HL-60/S4 treated with retinoic acid at 250 ng/mL for 4 days and 3 days (cell line): ENCODE results near the gene MSANTD2.

Experiments used
- in situ Hi-C: fragments of 300-500 bp; cut with MboI; formaldehyde crosslinking; loops from 2 replicates; pipeline ENCODE4 v1.7.0; 2022; ENCODE audit warnings: low sequenced_read_pairs

MSANTD2 gene

DNA sequence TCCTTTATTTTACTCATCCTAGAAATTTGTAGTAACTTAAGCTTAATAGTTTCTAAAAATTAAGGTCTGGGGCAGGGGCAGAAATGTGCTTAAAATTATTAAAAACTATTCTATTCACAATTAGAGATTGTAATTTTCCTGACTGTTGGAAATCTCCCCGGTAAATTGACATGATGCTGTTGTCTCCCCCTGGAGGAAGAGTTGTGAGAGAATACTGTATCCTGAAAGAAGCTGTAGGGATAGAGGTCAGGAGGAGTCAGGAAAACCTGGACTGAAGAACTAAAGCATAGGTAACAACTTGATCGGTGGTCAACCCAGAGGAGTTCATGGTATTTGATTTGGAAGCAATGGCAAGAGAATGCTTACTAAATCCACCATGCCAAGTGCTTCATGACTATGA lies 21.9 kb downstream of the MSANTD2 start:
- in situ Hi-C loops = no loop called here

DNA sequence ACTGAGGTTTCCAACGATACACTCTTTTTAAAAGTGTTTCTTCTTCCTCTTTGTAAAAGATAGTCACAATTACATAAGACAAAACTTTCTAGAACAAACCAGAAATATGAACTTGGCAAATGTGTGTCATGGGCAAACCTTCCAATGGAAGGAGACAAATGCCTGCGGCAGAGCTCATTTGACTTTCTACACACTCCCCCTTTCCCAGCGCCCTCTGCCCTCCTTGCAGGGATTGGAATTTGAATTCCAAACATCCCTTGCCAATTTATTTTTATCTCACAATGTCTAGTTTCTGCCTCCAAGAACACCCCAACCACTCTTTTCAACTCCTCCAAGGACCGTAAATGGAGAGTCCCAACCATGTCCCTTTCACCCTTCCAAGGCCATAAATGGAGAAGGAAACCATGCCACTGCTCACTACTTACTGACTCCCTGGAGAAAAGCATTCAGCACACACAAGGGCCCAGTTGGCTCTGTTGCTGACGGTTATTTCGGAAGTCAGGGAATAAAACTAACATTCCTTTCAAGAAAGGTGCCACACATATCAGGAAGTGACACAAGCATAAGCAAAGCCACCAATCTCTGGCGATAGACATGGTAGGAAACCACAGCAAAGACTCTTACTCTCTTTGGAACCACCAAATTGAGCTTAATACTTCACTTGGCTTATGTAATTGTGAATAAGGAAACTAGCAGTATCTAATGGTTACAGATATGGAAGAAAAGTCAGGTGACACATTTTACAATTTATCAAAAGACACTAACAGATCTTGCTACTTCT lies 23.2 kb downstream of the MSANTD2 start:
- in situ Hi-C loops = no loop called here

DNA sequence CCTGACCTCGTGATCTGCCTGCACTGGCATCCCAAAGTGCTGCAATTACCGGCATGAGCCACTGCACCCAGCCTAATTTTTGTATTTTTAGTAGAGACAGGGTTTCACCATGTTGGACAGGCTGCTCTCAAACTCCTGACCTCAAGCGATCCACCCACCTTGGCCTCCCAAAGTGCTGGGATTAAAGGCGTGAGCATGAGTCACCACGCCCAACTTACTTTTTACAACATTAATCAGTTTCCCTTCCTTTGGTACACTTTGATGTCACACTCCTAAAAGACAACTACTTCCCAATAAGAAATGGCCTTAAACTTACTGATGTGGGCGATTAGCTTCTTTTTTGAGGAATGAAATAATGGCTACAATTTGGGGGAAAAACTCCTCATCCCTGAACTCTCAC lies 29.2 kb downstream of the MSANTD2 start:
- in situ Hi-C loops = loop anchor here (25.0 kb wide), 2 partner anchors 109 to 359 kb away; partner anchors contain the start of genes OR8B4, SIAE and SPA17

DNA sequence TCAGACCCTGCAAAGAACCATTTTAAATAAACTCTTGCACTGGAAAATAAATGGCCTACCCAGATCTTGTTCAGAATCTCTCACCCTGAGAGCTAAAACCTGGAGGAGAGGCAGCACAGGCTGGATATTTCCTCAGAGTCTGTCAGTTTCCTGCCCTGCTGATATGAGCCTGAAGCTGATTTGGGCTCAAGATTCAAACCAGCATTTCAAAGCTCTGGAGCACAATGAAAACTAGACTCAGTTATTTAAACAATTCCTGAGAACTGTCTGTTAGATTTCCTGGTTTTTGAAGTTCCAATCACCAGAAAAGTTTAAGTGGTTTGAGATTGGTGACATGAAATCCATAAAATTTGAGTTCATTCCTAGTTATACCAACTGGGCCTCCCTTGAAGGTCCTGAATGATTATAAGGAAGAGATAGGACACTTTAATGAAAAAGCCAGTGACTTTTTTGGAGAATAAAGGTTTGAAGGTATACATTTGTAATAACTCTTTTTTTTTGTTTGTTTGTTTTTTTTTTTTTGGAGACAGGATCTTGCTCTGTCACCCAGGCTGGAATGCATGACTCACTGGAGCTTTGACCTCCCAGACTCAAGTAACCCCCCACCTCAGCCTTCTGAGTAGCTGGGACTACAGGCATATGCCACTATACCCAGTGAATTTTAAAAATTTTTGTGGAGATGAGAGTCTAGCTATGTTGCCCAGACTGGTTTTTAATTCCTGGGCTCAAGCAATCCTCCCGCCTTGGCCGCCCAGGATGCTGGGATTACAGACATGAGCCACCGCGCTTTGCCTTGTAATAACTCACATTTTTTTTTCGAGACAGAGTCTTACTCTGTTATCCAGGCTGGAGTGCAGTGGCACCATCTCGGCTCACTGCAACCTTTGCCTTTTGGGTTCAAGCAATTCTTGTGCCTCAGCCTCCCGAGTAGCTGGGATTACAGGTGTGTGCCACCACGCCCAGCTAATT lies 30.1 kb downstream of the MSANTD2 start:
- in situ Hi-C loops = loop anchor here (25.0 kb wide), 2 partner anchors 108 to 358 kb away; partner anchors contain the start of genes OR8B4, SIAE and SPA17

DNA sequence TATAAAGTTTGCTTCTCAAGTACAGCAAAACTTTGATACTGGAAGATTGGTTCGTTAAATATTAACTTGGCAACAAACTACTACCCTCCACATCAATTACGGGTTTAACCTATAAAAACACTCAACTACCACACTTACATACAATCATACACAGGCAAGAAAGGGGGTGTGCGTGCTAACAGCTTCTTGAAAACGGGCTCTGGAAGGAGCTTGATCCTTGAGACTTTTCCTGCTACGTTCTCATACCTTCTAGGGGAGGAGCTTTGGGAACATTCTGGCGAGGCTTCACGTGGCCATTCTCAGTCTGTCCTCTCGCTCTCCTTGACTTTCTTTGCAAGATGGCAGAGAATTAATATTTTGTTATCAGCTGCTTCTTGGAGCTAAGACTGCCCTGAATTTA lies 31.3 kb downstream of the MSANTD2 start:
- in situ Hi-C loops = loop anchor here (25.0 kb wide), 2 partner anchors 107 to 357 kb away; partner anchors contain the start of genes OR8B4, SIAE and SPA17

DNA sequence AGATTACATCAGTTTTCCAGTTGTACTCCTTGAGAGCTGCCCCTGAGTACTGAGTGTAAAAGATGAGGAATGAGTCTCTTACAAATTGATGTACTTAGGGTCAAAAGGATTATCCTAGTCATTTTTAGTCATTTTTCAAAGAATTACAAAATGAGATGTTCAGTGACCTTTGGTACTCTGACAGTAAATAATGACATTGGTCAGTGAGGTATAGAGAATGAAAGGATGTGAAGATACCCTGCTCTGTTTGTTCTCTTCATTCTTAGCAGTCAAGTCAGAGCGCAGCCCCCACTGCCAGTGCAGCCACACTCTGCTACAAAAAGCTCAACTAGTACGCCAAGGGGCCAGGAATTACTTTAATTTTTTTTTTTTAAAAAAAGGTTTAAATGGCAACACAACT lies 34.0 kb downstream of the MSANTD2 start:
- in situ Hi-C loops = loop anchor here (25.0 kb wide), 2 partner anchors 104 to 354 kb away; partner anchors contain the start of genes OR8B4, SIAE and SPA17

DNA sequence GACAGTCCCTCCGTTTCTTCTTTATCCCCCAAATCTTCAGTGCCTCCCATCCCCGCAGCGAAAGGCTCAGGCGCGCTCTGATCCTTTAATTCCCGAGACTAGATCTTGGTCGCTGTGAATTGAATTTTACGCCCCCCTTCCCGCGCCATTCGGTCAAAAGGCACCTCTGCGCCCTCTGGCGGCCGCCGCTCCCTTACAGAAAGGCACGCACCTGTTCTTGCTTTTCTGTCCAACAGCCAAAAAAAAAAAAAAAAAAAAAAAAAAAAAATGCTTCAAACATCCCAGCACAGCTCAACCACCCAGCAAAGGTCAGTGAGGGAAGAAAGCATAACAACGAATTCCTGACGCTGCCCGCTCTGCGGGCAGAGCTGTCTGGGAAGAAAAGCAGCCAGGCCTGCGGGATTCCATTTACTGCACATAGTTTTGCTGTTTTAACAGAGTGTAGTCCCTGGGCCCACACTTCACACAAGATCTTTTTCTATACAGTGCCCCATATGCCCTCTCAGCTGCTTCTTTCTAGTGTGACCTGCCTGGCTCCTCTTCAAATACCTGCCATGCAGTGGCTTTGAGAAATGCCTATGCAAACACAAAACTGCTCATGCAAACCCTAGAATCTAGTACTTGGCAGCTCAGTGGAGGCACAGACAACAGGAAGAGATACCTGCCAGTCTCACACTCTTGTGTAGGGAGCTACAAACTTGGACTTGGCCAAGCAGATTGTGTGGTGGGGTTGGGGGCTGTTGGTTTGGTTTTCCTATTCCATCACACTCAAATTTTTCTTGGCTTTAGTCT lies 36.9 kb downstream of the MSANTD2 start:
- in situ Hi-C loops = loop anchor here (25.0 kb wide), 2 partner anchors 101 to 351 kb away; partner anchors contain the start of genes OR8B4, SIAE and SPA17

DNA sequence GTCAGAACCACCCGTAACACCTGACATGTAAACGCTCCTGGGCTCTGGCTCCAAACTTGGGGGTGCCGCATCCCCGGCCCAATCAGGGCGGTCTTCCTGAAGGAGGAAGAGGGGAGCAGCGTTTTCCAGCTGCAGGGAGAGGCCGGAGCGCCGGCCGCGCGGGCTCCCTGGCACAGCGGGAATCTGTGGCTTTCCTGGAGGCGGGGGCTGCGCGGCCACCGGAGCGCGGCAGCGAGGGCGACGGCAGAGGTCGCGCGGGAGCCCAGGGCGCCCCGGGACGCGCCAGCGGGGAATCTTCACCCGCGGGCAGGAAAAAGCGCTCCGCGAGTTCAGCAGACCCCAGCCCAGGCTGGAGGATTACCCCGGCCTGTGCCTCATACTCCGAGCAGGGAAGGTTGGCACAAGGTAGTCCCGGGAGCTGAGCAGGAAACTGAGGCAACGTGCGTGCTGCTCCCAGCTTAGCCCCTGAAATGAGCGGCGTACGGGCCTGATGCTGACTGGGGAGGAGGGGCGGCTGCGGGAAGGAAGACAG lies 37.5 kb downstream of the MSANTD2 start:
- in situ Hi-C loops = loop anchor here (25.0 kb wide), 2 partner anchors 100 to 350 kb away; partner anchors contain the start of genes OR8B4, SIAE and SPA17

DNA sequence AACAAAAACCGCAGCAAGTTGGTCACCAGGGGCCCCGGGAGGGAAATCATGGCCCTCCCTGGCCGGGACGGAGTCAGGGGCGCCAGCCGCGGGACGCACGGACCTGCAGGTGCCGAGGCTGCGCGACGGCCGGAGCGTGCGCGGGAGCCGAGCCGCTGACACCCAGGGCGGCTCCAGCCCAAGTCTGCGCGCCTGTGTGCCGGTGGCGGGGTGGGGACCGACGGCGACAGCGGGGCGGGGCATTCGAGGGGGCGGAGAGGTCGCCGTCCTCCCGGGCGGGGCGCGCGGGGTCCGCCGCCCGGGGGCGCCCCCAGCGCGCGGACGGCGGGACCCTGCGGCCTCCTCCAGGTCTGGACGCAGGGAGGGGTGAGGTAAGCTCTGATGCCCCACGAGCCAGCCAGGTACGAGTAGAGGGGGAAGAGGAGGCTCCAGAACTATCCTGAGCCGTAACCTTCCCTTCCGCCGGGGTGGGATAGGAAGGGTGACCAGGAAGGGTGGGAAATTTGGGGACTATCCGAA lies 38.0 kb downstream of the MSANTD2 start, which contains the start of gene ESAM:
Gene ESAM (minus strand): TSS at position 186 of the 519 bp plus-strand sequence. CDS start 136 bp downstream, at position 50.
- in situ Hi-C loops = loop anchor here (25.0 kb wide), 2 partner anchors 100 to 350 kb away; partner anchors contain the start of genes OR8B4, SIAE and SPA17

DNA sequence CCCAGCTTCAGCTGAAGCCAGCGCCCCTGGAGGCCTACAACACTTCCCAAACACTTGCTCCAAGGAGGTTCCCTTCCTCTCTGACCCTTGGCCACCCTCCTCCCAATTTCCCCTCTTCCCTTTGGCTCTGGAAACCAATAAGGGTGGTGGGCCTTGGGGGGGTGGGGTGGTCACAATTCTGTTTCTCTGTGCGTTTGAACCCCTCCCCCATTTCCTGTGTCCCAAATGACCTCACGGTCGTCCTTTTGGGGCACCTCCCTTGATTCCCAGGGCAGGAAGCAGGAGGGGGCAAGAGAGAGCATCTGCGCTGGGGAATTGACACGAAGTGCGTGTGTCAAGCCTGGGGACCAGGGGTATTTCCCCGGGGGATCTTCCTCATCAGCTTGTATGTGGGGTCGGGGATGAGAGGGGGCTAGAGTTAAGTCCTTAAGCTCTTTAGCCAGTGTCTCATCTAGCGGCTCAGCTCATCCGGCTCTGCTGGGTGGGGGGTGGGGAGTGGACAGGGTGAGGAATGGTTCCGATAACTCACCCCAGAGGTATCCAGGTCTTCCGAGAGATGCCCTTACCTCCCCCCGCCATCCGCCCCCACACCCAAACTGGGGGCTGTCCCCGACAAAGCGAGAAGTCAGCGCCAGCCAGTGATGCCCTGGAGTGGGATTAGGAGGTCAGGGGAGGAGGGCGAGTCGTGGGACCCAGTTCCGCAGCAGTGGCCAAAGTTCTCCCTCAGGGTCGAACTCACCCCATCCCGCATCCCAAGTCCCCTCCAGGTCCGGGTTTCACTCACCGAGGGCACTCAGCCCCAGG lies 38.7 kb downstream of the MSANTD2 start:
- in situ Hi-C loops = loop anchor here (25.0 kb wide), 2 partner anchors 99 to 349 kb away; partner anchors contain the start of genes OR8B4, SIAE and SPA17

DNA sequence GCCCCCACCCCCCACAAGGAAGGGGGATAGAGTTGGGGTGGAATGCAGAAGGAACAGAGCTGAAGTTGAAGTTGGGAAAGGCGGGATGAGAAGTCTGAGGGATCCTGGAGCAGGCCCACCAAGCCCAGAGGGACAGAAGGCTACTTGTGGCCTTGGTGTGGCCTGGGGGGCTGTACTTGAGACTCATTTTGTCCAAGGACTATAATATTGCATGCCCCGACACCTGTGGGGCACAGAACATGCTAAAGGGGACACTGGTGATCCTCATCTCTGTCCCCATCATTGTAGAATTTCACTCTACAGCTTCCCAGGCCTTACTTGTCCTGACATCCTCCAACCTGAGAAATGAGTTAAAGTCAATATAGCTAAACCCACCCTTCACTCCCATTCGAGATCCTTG lies 39.4 kb downstream of the MSANTD2 start:
- in situ Hi-C loops = loop anchor here (25.0 kb wide), 2 partner anchors 99 to 349 kb away; partner anchors contain the start of genes OR8B4, SIAE and SPA17

DNA sequence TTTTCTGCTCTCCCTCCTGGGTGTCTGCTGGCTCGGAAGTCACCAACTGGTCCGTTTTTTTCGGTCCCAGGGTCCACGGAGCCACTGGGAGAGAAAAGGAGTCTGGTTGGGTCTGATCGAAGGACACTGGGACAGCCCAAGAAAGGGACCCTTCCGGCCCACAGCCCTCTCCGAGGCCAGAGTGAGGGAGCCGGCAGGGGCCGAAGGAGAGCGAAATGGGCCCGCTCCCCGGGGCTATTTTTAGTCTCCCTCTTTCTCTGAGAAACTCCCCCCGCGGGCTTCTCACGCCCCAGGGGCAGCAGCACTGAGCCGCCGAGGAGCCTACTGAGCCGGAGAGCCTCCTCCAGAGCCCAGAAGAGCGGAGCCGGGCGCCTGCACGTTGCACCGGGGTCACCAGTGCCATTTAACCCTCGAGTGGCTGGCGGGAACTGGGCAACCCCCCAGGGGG lies 40.0 kb downstream of the MSANTD2 start:
- in situ Hi-C loops = loop anchor here (25.0 kb wide), 2 partner anchors 98 to 348 kb away; partner anchors contain the start of genes OR8B4, SIAE and SPA17

DNA sequence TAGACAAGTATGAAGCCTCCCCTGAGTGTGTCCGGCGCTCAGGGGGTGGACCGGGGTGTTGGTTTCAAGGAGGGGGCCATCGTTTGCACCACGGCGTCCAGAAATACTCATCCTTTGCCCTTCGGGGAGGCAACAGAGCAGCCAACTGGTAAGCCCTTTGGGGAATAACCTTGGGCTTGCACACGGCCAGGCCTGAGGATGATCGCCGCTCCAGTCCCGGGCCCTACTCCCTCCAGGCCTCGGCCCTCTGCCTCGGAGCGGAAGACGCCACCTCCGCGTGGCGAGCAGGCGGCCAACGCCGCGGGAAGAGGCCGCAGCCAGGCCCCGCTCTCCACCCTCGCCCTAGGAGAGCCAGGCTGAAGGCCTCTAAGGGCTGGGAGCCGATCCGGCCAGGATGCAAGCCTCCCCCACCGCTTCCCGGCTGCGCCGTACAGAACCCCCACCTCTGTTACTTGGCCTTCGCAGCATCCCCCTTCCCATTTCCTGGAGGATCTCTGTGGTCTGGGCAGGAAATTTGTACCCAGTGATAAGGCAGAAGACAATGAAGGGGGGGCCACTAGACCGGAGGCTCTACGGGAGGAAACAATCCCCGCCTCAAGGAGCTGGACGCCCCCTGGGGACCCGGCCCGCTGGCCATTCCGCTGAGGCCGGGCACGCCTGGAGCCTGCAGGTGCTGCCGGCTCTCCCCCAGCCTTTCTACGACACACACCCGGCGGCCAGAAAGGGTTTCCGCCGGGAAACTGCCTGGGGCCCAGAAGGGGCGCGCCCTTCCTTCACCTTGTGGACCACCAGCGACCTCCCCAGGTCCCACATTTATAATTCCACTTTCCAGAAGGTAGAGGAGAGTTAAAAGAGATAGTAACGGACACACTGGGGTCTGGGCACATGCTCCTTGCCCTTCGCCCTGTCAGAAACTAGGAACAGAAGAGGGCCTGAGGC lies 40.7 kb downstream of the MSANTD2 start:
- in situ Hi-C loops = loop anchor here (25.0 kb wide), 2 partner anchors 97 to 347 kb away; partner anchors contain the start of genes OR8B4, SIAE and SPA17

DNA sequence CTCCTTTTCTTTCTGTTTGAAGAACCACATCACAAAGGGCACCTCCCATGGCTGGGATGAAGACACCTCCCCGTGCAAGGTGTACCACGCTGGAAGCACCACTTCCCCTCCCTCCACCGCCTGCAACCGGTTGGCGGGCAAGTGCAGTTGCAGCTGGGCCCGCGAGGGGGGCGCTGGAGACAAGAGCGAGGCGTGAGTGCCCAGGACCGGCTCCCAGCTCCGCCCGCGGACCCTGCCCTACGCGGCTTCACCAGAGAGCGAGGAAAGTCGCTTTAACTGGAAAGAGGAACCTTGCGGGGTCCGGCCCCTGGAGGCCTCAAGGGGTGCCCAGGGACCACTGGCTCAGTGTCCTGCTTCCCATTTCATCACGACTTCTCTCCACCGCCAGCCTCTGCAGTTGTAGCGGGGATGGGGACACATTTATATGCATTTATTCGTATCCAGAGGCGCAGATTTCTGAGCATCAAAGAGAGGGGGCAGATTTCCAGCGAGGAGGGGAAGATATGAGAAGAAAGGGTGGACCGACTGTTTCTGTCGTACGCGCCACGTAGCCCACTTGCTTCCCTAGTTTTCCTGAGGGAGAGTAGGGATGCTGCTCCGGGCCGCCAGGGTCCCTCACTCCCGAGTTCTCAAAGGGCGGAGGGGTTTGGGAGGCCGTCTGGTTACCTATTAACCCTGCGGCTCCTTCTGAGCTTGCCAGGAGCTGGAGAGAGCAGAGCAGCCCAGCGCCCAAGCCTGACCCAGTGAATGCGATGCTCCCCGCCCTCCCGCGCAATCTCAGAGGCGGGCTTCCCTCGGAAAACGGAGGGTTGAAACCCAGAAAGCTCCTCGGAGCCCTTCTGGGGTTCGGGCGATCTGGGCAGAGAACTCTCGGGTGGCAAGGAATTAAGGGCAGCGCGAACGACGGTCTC lies 41.6 kb downstream of the MSANTD2 start:
- in situ Hi-C loops = loop anchor here (25.0 kb wide), 2 partner anchors 96 to 346 kb away; partner anchors contain the start of genes OR8B4, SIAE and SPA17

DNA sequence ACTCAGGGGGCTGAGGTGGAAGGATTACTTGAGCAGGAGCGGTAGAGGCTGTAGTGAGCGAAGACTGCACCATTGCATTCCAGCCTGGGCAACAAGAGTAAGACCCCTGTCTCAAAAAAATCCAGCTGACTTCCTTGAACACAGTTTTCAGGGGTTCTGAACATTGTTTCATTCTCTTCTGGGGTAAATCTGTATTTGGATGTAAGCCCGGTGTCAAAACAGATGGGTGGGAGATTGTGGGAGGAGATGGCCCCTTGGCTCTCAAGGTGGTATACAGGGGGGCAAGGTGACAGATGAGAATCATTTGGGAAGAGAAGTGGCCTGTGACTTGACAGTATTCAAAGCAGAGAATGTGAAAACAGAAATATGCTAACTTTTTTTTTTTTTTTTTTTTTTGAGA lies 42.9 kb downstream of the MSANTD2 start:
- in situ Hi-C loops = loop anchor here (25.0 kb wide), 2 partner anchors 95 to 345 kb away; partner anchors contain the start of genes OR8B4, SIAE and SPA17

DNA sequence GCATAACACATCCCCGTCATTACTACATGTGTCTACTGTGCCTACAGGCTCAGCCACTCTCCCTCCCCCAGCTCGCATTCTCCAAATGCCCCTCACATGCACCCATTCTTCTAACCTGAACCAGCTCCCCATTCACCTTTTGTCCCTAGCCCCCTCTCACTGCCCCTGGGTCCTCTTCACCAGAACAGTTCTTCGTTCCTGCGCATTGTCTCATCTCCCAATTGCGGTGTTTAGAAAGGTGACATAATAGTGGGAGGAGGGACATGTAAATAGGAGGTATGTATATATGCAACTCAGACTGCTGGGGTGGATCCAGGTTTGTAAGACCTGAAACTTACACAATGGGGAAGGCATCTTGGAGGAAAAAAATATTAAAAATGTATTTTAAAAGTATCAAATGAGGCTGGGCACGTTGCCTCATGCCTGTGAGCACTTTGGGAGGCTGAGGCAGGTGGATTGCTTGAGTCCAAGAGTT lies 43.4 kb downstream of the MSANTD2 start:
- in situ Hi-C loops = loop anchor here (25.0 kb wide), 2 partner anchors 94 to 344 kb away; partner anchors contain the start of genes OR8B4, SIAE and SPA17
